NCI-H2171 (cell line): ENCODE results near the gene CD7.

Source experiments
- DNase-seq: peaks from one replicate; lab custom pipeline; 2025; lab: John Stamatoyannopoulos, UW

CD7 gene

DNA sequence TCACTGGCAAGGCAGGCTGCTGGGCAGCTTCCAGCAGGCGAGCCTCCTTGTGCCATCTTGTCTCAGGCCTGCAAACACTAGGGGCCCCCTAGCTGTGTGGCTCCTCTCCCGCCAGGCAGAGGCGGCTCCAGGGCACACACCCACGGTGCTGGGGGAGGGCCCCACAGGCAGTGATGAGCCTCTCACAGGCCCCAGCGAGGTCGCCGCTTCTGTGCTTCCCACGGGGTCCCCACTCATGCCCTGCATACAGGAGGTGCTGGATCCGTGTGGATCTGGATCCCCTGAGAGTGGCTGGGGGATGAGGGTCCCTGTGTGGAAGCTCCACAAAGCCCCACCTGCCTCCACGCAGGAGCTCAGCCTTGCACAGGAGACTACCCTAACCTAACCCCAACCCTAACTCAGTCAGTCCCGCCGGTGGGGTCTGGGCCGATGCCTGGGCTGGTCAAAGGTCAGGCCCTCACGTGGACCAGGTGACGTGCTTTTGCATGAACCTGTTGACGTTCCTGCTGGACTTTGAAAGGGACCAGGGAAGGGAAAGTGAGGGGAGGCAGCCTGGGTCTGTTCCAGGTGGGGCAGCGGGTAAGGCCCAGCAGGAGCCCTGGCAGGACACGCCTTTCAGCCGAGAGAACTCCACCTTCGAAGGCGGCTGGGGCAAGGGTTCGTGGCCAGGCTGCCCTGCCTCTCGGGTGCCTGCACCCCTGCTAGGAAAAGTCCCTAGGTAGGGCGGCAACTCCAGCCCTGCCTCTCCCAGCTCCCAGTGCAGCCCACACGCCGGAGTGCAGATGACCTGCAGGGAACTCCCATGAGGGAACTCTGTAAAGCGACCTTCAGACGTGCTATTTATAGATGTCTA lies 11.0 kb upstream of the CD7 start:
- DNase-seq: no peak

DNA sequence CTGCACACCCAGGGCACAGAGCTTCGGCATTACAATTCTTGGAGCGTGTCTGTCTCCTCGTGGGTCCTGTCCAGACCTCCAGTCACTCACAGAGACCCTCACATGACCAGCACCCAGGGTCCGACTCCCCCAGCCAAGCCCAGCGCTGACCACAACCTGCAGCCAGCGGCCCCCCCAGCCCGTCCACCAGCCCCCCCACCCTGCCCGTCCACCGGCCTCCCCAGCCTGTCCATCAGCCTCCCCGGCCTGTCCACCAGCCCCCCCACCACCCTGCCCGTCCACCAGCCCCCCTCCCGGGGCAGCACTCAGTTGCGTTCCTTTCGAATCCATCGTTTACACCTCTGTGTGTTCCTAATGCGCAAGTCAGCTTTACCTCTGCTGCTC lies 10.3 kb upstream of the CD7 start:
- no peak for DNase-seq

DNA sequence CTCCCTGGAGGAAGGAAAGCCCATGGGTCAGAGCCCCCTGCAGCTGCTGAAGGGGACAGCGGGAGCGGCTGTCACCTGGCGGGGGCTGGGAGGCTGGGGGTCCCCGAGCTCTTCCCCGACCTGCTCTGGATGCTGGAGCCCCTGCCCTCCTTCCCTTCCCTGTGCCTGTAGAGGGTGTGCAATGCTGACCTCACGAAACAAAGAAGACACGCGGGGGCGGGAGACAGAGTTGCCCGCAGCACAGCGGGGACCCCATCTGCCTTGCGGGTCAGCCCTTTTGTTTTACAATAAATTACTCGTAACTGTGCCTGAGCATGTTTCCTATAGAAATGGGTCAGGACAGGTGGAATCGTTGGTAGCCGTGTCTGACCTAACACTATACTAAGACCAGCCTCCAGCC lies 9.9 kb upstream of the CD7 start:
- no peak for DNase-seq

DNA sequence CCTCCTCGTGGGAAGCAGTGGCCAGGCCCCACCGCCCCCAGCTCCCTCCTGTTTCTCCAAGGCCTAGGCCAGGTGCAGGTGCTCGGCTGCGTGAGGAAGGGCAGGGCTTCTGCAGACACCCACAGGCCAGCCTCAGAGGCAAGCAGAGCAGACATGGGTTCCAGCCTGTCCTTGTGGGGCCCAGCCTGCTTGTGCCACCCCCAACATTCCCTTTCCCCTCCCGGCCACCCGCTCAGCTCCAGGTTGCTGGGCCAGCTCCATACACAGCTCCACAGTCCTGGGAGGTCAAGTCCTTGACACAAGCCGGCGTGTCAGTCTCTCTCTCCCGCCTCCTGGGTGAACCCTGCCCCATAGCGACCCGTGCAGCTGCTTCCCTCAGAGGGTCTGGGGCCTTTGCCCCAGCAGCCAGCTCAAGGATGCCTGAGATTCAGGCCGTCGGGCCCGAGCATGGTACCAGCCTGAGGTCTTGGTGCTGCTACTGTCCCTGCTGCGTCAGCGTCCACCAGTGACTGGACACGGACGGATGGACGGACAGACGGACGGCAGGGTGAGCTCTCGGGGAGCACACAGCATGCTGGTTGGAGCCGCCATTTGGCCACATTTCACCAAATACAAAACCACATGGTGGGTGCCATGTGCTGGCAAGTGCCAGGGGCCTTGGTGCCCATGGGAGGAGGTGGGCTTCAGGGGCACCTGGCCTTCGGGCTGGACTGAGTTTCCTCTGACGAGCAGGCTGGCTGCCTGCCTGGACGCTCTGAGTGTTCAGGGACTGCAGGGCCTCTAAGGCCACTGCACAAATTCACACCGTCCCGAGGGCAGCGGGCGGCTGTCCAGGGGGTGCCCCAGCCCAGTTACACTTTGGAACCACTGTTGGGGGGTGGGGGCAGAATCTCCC lies 8.1 kb upstream of the CD7 start:
- DNase-seq: no peak

DNA sequence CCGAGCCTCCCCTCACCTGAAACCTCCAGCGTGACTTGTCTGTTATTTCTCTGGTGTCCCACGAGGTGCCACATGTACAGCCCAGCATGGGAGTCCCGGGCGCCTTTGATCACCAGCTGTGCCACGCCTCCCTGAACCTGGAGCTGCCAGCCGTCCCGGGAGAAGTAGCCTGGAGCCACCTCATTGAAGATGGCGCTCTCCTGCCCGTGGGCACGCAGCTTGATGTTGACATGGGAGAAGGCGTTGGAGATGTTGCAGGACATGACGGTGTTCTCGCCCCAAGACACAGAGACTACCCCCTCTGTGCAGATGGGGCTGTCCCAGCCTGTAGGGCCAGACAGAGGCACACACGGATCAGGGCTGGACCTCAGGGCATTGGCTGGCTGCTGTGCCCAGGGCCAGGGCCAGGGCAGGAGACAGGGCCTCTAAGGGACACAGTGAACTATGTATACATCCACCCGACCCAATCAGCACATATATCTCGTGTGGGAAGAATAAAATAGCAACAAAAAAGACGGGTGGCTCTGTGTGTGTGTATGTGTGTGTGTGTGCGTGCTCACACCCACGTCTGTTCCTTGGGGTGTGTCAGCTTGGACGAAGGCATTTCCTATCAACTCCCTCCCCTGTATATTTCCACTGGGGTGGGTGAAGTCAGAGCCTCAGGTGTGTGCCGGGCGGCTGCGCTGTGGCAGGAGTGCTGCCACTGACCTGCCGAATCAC lies 7.3 kb upstream of the CD7 start:
- no peak for DNase-seq

DNA sequence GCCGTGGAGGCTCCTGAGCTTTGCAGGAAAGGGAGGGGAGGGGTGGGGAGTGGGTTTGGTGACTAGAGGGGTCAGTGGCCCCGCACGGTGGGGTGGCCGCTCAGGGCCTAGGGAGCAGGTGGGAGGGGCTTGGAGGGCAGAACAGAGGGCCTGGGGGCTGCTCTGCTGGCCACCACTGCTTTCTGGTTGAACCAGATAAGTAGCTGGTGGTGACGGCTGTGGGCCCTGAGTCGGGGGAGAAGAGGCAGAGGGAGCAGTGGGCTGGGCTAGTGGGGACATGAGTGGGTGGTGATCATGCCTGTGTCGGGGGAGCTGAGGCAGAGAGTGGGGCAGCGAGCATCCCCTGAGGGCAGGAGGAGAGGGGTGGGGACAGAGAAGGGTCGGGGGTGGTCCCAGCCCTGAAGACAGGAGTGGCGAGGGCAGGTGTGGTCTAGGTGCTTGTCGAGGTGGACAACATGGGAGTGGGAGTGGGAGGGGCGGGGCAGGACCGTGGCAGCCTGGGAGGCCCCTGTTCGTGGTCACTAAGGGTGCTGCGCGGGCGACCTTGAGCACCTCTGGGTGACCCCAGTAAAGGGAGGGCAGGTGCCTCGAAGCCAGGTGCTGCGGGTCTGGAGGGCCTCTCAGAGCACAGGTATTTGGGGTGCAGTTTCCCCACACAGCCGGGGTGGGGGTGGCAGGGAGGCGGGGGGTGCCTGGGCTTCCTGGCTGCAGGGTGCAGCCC lies 6.3 kb upstream of the CD7 start:
- no peak for DNase-seq

DNA sequence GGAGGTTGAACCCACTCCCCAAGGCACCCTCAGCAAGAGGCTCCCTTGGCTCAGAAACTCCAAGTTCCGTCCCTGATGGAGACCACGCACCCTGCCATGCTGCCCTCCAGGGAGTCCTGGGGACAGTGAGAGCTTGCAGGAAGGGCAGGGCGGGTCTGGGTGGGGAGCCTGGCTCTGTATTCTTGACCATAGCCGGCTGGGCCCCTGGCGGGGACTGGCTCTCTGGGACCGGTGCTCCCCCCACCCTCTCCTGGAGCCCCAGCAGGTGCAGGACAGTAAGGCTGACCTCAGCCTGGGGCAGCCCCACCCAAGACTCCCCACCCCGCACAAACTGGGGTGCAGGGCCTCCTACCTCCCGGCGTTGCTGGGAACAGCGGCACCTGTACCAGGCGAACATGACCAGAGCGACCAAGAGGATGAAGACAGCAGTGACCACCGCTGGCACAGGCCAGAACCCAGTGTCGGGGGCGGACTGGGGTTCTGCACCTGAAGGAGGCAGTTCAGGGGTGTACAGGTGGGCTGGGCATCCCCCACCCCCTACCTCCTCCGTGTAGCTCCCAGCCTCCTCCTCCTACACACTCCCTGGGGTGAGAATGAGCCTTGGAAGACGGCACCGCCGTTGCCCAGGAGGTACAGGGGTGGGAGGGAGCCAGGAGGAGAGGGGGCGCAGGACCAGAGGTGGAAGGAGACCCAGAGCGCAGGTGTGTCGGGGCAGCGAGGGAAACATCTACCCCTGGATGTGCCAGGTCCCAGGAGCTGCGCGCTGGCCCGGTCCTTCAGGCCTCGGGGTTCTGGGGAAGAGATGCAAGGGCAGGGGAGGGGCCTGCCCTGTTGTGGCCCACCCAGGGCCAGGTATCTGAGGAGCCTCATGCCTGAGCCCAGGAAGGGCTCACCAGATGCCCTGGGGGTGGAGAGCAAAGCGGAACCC lies 5.4 kb upstream of the CD7 start:
- DNase-seq: no peak

DNA sequence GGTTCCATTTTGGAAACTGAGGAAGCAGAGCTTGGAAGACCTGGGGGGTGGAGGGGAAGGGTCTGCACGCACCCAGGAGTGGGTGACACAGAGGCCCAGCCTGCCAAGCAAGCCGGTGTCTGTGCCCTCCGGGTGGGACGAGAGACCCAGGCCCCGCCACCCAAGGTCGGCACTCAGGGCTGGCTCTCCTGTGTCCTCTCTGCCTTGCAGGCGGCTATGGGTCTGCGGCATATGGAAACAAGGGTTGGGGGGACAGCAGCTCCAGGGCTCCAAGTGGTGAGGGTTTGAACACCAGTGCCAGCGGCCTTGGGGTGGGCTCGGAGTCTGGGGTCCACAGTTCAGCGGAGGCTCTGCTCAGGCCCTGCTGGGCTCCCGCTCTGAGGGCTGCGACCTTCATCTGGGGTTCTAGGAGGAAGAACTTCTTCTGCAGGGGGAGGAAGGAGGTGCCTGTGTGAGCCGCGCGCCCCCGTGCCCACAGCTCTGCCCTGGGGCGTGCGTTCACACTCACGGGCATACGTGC lies 4.6 kb upstream of the CD7 start:
- DNase-seq: no peak

DNA sequence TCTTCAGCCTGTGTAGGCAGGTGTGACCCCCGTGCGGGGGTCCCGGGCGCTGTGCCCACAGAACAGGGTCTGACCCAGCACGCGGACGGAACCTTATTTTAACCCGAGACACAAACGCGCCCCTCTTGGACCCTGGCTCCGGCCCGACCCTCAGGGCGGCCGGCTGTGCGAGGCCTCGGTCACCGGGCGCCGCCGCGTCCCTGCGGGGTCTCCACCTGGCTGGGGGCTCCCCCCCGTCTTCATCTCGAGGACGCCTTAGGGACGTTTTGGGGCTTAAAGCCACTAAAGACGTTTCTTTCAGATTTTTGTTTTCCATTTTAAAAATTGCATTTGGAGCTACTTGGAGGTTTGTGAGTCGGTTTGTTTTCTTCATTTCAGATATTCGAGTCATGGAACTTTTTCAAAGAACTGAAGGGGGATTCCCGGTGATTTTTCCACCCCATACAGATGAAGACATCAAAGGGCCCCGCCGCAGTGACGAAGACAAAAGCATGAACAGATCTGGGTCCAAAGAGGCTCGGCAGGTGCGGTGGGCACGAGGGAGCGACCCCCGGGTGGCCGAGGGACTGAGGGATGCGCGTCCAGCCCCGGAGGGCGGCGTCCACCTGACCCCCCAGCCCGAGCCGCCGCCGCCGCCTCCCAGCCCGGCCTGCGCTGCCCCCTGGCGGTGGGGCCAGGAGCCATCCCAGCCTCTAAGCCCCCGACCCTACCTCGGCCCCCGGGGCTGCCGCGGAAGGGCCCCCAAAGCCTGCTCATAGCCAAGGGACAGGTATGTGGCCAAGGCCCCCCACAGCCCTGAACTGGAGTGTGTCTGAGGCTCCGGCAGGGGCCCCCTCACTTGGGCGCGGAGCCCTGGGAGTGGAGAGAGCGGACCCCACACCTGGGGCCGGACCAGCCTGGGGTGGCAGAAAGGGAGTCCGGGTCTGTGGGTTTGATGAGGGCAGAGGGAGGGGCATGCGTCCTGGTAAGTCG lies 3.8 kb upstream of the CD7 start:
- no peak for DNase-seq

DNA sequence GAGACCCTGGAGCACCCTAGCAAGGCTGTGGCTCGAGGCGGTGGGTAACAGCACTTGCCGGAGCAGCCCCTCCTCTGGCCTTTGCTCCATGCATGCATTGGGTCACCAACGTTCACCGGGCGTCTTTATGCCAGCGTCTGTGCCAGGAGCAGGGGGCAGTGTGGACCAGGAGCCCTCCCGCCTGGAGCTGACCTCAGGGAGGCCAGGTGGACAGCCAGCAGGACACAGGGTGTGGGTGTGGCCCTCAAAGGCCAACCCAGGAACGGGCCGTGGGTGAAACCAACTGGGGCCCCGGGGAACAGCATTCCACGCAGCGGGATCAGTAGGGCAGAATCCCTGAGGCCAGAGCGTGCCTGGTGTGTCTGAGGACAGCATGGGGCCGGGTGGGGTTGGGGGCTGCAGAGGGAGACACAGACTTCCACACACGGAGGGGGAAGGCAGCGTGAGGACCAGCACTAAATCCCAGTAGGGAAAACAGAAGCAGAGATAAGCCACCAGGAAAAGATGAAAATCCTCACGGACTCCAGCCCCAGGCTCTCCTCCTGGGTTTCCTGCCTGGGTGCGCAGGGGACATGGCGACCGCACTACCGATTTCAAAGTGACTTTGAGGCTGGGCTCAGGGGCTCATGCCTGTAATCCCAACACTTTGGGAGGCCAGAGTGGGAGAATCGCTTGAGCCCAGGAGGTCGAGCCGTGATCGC lies 2.9 kb upstream of the CD7 start:
- no peak for DNase-seq

DNA sequence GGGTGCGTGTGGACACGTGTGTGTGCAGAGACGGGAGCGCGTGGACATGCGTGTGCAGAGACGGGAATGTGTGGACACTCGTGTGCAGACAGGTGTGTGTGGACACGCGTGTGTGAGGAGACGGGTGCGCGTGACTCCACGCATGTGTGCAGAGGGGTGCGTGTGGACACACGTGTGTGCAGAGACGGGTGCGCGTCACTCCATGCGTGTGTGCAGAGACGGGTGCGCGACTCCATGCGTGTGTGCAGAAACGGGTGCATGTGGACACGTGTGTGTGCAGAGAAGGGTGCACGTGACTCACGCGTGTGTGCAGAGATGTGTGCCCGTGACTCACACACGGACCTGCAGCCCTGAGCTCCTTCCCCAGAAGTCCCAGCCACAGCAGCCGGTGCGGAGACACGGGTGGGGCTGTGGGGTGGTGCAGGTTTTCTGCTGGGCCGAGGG lies 2.2 kb upstream of the CD7 start:
- DNase-seq: no peak

DNA sequence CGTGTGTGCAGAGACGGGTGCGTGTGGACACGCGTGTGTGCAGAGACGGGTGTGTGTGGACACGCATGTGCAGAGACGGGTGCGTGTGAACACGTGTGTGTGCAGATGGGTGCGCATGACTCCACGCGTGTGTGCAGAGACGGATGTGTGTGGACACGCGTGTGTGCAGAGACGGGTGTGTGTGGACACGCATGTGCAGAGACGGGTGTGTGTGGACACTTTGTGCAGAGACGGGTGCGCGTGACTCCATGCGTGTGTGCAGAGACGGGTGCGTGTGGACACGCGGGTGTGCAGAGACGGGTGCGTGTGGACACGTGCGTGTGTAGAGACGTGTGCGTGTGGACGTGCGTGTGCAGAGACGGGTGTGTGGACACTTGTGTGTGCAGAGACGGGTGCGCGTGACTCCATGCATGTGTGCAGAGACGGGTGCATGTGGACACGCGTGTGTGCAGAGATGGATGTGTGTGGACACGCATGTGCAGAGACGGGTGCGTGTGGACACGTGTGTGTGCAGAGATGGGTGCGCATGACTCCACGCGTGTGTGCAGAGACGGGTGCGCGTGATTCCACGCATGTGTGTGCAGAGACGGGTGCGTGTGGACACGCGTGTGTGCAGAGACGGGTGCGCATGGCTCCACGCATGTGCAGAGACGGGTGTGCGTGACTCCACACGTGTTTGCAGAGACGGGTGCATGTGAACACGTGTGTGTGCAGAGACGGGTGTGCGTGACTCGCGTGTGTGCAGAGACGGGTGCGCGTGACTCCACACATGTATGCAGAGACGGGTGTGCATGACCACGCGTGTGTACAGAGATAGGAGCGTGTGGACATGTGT lies 1.6 kb upstream of the CD7 start:
- no peak for DNase-seq

DNA sequence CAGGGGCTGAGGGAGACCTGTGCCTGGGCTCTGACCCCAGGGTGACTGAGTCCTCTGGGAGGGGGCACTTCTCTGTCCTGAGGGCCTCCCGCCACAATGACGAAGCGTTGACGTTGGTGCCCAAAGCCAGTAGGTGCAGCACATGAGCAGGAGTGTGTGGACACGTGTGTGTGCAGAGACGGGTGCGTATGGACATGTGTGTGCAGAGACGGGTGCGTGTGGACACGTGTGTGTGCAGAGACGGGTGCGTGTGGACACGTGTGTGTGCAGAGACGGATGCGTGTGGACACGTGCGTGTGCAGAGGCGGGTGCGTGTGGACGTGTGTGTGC lies 726 bp upstream of the CD7 start:
- no peak for DNase-seq

DNA sequence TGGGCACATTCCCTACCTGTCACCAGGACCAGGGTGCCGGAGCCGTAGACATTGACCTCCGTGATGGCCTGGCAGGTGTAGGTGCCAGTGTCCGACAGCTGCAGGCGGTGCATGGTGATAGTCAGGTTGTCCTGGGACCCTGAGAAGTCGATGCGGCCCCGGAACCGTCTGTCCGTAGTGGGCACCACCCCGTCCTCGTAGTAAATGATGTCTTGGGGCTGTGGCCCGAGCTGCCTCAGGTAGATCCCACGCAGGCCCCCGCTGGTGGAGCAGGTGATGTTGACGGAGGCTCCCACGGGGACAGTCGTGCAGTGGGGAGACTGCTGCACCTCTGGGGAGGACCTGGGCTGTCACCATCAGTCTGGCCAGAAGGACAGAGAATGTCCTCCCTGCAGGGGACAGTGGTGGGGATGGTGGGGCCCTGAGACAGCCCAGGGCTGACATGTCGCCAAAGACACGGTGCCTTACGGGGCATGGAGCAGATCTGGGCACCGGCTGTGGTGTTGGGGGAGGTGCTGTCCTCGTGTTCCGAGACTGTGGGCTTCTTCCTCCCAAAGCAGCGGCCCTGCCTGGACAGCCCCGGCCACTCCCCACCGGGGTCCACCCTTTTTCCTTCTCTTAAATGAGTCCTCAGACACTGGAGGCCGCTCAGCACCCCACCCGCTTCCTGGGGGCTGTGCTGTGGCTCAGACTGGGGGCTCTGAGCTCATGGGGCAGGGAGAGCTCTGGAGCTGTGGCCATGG lies 586 bp downstream of the CD7 start:
- DNase-seq: no peak

DNA sequence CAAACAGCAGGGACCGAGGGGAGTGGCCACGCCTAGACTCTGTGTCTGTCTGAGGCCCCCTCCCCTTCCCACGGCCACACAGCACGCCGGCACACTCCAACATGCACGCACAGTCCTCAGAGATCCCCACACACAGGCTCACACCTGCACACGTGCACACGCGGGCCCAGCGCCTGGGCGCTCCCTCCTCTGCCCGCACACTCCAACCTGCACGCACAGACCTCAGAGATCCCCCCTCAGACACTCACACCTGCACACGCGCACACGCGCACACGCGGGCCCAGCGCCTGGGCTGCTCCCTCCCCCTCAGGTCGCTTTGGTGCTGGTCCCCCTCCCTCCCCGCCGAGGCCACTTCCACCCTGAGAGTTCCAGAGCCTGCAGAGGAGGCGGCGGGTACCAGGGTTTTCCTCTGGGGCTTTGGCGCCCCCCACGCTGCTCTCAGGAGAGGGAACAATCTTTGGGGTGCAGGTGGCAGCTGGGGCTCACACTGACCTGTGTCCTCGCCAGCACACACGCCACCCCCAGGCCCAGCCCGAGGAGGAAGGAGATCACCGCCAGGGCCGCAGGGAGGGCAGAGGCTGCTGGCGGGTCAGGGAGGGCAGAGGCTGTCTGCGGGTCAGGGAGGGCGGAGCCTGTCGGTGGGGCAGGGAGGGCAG lies 1.6 kb downstream of the CD7 start:
- no peak for DNase-seq

DNA sequence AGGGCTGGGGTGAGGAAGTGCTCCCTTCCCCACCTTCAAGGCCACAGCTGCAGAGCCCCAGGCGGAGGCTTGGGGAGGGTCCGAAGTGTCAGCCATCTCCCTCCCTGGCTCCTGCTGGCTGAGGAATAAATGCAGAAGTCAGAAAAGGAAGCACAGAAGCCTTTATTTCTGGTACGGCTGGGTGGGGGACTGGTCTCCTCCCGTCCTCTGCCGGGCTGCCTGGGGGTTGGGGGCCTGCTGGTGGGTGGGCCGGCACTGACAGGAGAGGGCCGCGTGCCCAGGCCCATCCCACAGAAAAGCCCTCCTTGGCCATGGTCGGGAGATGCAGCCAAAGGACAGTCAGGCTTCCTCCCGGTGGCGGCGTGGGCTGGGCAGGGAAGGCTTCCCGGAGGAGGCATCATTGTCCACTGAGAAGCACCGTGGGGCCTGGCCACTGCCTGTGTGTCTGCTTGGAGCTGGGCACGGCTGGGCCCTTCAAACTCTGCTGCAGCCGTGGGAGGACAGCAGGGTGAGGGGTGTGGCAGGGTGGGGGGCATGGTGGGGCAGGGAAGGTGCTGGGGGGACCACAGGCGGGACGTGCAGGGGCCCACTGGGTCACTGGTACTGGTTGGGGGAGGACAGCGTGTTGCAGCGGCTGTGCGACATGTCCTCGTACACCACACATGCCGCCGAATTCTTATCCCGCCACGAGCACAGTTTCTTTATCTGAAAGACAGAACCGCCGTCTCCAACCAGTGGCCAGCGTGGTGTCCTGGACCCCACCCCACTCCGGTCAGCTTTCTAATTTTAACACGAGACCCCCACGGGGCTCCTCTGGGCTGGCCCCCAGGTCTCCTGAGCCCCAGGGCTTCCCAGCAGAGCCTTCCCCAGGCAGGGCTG lies 2.4 kb downstream of the CD7 start:
- no peak for DNase-seq
